IPS DF 19.7 (cell line): ENCODE data around the gene ZDHHC11B.
A peak's percentile ranks its signal among the peaks of the same experiment; 100 is the strongest.
"Not testable (repeated sequence)": the region's sequence is repeated elsewhere in the genome, so short reads cannot be mapped to it uniquely, and the experiment has no call there.

ENCODE experiments used
- DNase-seq: peaks from one replicate; pipeline ENCODE4 v3.0.0-alpha.2; 2013; ENCODE audit warnings: low read depth, low spot score

ZDHHC11B gene

GRCh38 chr5:753567-754142 is 30.9 kb downstream of the ZDHHC11B start:
- DNase-seq: not testable (repeated sequence)

- not testable (repeated sequence) for DNase-seq
Measured at GRCh38 chr5:752532-753115, 31.9 kb downstream of the ZDHHC11B start.

- not testable (repeated sequence) for DNase-seq
Measured at GRCh38 chr5:751992-752391, 32.5 kb downstream of the ZDHHC11B start.

GRCh38 chr5:751496-751895 is 33.0 kb downstream of the ZDHHC11B start:
- no peak for DNase-seq

GRCh38 chr5:750226-750625 is 34.3 kb downstream of the ZDHHC11B start:
- DNase-seq: not testable (repeated sequence)

- no peak for DNase-seq
Measured at GRCh38 chr5:749101-749670, 35.3 kb downstream of the ZDHHC11B start.

- not testable (repeated sequence) for DNase-seq
Measured at GRCh38 chr5:748011-748980, 36.2 kb downstream of the ZDHHC11B start.

- not testable (repeated sequence) for DNase-seq
Measured at GRCh38 chr5:747303-747844, 37.2 kb downstream of the ZDHHC11B start.

GRCh38 chr5:746258-746761 is 38.2 kb downstream of the ZDHHC11B start:
- no peak for DNase-seq

- not testable (repeated sequence) for DNase-seq
Measured at GRCh38 chr5:745272-746142, 39.0 kb downstream of the ZDHHC11B start.

- DNase-seq: not testable (repeated sequence)
Measured at GRCh38 chr5:743696-744404, 40.7 kb downstream of the ZDHHC11B start.

- not testable (repeated sequence) for DNase-seq
Measured at GRCh38 chr5:742276-742675, 42.3 kb downstream of the ZDHHC11B start.

GRCh38 chr5:734145-734544 is 50.4 kb downstream of the ZDHHC11B start:
- not testable (repeated sequence) for DNase-seq

- DNase-seq: not testable (repeated sequence)
Measured at GRCh38 chr5:732754-733454, 51.6 kb downstream of the ZDHHC11B start.

- not testable (repeated sequence) for DNase-seq
Measured at GRCh38 chr5:729225-729624, 55.3 kb downstream of the ZDHHC11B start.

GRCh38 chr5:727087-727486 is 57.4 kb downstream of the ZDHHC11B start:
- peak; percentile 52 for DNase-seq

GRCh38 chr5:723865-724264 is 60.7 kb downstream of the ZDHHC11B start:
- not testable (repeated sequence) for DNase-seq

GRCh38 chr5:723309-723708 is 61.2 kb downstream of the ZDHHC11B start:
- DNase-seq: not testable (repeated sequence)

- not testable (repeated sequence) for DNase-seq
Measured at GRCh38 chr5:719379-719778, 65.2 kb downstream of the ZDHHC11B start.
